ENCODE data around the gene SANBR.

The SANBR gene

DNA sequence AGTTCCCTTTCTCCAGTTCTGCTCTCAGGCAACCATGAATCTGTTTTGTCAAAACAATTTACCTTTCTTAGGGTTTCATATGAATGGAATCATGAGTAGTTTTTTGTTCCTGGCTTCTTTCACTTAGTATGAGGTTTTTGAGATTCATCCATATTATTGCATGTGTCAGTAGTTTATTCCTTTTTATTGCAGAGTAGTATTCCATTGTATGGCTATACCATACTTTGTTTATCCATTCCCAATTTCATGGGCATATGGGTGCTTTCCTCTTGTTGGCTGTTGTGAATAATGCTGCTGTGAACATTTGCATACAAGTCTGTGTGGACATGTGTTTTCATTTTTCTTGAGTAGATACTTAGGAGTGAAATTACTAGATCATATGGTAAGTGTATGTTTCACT, 46.0 kb downstream of the SANBR start:
- TF ChIP-seq, protein P1, sequence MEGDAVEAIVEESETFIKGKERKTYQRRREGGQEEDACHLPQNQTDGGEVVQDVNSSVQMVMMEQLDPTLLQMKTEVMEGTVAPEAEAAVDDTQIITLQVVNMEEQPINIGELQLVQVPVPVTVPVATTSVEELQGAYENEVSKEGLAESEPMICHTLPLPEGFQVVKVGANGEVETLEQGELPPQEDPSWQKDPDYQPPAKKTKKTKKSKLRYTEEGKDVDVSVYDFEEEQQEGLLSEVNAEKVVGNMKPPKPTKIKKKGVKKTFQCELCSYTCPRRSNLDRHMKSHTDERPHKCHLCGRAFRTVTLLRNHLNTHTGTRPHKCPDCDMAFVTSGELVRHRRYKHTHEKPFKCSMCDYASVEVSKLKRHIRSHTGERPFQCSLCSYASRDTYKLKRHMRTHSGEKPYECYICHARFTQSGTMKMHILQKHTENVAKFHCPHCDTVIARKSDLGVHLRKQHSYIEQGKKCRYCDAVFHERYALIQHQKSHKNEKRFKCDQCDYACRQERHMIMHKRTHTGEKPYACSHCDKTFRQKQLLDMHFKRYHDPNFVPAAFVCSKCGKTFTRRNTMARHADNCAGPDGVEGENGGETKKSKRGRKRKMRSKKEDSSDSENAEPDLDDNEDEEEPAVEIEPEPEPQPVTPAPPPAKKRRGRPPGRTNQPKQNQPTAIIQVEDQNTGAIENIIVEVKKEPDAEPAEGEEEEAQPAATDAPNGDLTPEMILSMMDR (IDR thresholded peaks at IDR 0.05; ENCODE audit: extremely low read depth, insufficient read depth, missing control alignments): no peak
- DNase-seq (ENCODE audit: low spot score): no peak
- in situ Hi-C loops (cut with MboI; ENCODE audit: low pct_unique_long_range_greater_than_20kb, low sequenced_read_pairs, unreplicated experiment): no loop called here

DNA sequence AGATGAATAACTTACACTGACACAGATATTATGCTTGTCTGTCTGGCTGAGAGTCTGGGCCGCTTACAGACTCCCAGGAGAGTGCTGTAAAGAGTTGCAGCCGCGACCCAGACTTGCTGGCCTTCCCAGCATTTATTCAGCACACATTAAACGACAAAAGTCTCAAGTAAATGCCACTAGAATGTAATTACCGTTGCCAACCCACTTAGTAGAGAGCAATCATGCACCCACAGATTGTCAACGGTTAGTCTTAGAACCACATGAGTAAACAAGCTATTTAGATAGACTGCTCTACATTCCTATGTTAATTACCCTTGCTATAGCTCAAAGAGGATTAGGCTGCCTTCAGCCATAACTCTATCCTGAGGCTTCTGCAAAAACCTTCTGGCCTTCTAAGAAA, 48.5 kb downstream of the SANBR start:
- in situ Hi-C loops (cut with MboI; ENCODE audit: low pct_unique_long_range_greater_than_20kb, low sequenced_read_pairs, unreplicated experiment): no loop called here
- TF ChIP-seq, protein P1 (IDR thresholded peaks at IDR 0.05; ENCODE audit: extremely low read depth, insufficient read depth, missing control alignments): no peak
- DNase-seq (ENCODE audit: low spot score): no peak

Data from GM13977 (cell line).